ENCODE measurements around the gene RPS21.

The RPS21 gene

DNA sequence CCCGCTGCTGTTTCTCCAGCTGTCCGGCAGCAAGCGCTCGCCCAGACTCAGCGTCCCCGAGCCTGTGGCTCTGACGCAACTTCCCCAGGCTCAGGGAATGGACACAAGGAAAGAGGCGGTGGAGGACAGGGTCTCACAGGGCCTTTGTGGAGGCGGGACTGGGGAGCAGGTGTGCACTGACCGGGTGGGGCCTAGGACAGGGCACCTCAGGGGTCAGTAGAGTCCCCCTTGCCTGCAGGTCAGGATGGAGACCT, 39.8 kb upstream of the RPS21 start:
- TF ChIP-seq FOXP2 (optimal IDR thresholded peaks at IDR 0.05; ENCODE audit: borderline replicate concordance, extremely low read depth, extremely low read length, insufficient read depth), result no peak
- no peak for TF ChIP-seq REST (IDR thresholded peaks at IDR 0.05; ENCODE audit: insufficient read depth in 1 of 2, low read depth in 2 of 2, low read length in 2 of 2)
- no peak for TF ChIP-seq POLR2AphosphoS5 (IDR thresholded peaks at IDR 0.05; ENCODE audit: low read depth, low read length)
- TF ChIP-seq SIN3A (IDR thresholded peaks at IDR 0.05; ENCODE audit: borderline replicate concordance, insufficient read depth, low read length), result no peak
- TF ChIP-seq TAF1 (IDR thresholded peaks at IDR 0.05; ENCODE audit: borderline replicate concordance, insufficient read depth, low read length), result no peak

DNA sequence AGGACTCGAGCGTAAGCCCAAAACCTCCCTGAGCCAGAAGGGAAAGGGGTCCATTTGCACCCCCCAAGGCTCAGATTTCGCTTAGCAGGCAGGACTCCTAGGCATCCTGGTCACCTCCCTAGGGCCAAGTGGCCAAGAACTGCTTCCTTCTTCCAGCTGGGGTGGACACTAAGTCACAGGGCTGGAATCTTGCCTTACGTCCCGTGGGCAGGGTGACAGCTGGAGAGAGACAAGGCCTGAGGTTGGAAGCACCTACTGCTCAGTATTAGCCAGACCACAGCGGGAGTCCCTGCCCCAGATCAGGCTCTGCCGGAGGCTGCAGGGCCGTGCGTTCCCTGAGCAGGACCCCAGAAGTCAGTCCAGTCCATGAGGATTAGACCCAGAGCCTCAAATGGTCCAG, 39.5 kb upstream of the RPS21 start:
- TF ChIP-seq REST (IDR thresholded peaks at IDR 0.05; ENCODE audit: insufficient read depth in 1 of 2, low read depth in 2 of 2, low read length in 2 of 2), result no peak
- TF ChIP-seq FOXP2 (optimal IDR thresholded peaks at IDR 0.05; ENCODE audit: borderline replicate concordance, extremely low read depth, extremely low read length, insufficient read depth), result no peak
- TF ChIP-seq SIN3A (IDR thresholded peaks at IDR 0.05; ENCODE audit: borderline replicate concordance, insufficient read depth, low read length), result no peak
- no peak for TF ChIP-seq TAF1 (IDR thresholded peaks at IDR 0.05; ENCODE audit: borderline replicate concordance, insufficient read depth, low read length)
- TF ChIP-seq POLR2AphosphoS5 (IDR thresholded peaks at IDR 0.05; ENCODE audit: low read depth, low read length), result no peak

DNA sequence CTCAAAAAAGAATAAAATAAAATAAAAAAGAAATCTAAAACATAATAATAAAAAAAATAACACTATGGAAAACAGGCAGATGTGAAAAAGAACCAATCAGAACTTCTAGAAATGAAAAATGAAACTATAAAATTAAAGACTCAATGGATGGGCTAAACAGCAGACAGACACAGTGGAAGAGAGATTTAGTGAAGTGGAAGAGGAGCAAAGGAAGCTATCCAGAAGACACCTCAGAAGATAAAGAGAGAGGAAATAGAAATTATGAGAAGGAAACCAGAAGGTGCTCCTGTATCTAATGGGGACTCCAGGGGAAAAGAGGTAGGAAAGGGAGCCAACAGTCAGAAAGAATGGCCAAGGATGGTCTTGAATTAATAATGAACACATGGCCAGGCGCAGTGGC, 38.3 kb upstream of the RPS21 start:
- TF ChIP-seq FOXP2 (optimal IDR thresholded peaks at IDR 0.05; ENCODE audit: borderline replicate concordance, extremely low read depth, extremely low read length, insufficient read depth) (no peak), TAF1 (IDR thresholded peaks at IDR 0.05; ENCODE audit: borderline replicate concordance, insufficient read depth, low read length) (no peak), SIN3A (IDR thresholded peaks at IDR 0.05; ENCODE audit: borderline replicate concordance, insufficient read depth, low read length) (no peak), REST (IDR thresholded peaks at IDR 0.05; ENCODE audit: insufficient read depth in 1 of 2, low read depth in 2 of 2, low read length in 2 of 2) (no peak), POLR2AphosphoS5 (IDR thresholded peaks at IDR 0.05; ENCODE audit: low read depth, low read length) (no peak)

DNA sequence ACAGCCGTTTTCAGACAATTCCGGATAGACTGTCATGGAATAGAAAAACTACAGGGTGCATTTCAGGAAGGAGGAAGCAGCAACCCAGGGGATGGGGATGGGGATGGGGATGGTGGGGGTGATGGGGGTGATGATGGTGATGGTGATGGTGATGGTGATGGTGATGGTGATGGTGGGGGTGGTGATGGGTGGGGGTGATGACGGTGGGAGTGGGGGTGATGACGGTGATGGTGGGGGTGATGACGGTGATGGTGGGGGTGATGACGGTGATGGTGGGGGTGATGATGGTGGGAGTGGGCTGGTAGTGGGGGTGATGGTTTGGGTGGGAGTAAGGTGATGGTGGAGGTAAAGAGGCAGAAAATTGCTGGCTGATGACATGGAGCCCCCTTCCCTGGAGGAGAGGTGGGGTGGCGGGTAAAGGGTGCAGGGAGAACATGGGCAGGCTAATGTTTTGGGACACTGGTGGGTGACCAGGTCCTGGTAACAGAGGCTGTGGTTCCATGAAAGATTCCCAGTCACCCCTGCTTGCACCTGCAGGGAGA, 37.3 kb upstream of the RPS21 start:
- no peak for TF ChIP-seq POLR2AphosphoS5 (IDR thresholded peaks at IDR 0.05; ENCODE audit: low read depth, low read length)
- no peak for TF ChIP-seq SIN3A (IDR thresholded peaks at IDR 0.05; ENCODE audit: borderline replicate concordance, insufficient read depth, low read length)
- TF ChIP-seq FOXP2 (optimal IDR thresholded peaks at IDR 0.05; ENCODE audit: borderline replicate concordance, extremely low read depth, extremely low read length, insufficient read depth), result no peak
- no peak for TF ChIP-seq REST (IDR thresholded peaks at IDR 0.05; ENCODE audit: insufficient read depth in 1 of 2, low read depth in 2 of 2, low read length in 2 of 2)
- TF ChIP-seq TAF1 (IDR thresholded peaks at IDR 0.05; ENCODE audit: borderline replicate concordance, insufficient read depth, low read length), result no peak

DNA sequence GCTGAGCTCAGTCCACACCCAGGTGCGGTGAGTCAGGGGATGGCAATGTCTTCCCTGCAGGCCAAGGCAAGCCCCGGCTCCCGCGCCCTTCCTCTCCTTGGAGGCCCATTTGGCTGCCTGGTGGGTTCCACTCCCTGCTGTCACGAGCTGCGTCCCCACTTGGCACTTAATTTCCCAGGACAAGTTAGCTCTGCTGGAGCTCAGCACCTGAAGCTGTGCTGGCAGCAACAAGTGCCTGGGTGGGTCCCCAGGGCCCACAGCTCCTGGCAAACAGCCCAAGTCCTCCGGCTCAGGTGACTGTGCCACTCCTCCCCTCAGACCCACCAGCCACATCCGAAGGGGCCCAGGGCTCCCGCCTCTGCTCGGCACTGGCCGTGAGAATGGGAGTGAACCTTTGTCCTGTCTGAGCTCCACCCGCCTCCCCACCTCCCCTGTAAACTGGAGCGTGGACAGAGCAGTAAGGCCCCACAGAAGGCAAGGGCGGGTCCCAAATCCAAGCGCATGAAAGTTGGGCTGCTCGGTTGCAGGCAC, 36.7 kb upstream of the RPS21 start:
- TF ChIP-seq REST (IDR thresholded peaks at IDR 0.05; ENCODE audit: insufficient read depth in 1 of 2, low read depth in 2 of 2, low read length in 2 of 2), result no peak
- no peak for TF ChIP-seq FOXP2 (optimal IDR thresholded peaks at IDR 0.05; ENCODE audit: borderline replicate concordance, extremely low read depth, extremely low read length, insufficient read depth)
- TF ChIP-seq POLR2AphosphoS5 (IDR thresholded peaks at IDR 0.05; ENCODE audit: low read depth, low read length), result no peak
- no peak for TF ChIP-seq TAF1 (IDR thresholded peaks at IDR 0.05; ENCODE audit: borderline replicate concordance, insufficient read depth, low read length)
- no peak for TF ChIP-seq SIN3A (IDR thresholded peaks at IDR 0.05; ENCODE audit: borderline replicate concordance, insufficient read depth, low read length)

Data from PFSK-1 (cell line).